SIG-M5 treated with dmso at 0.1 percent for 504 hours (cell line): ENCODE data around the gene CHSY1.

Experiments
- DNase-seq: peaks from one replicate; lab custom pipeline; 2025; ENCODE audit not compliant: unreplicated experiment; lab: John Stamatoyannopoulos, UW

Gene CHSY1

GRCh38 chr15:101211897-101212296 is 40.0 kb downstream of the CHSY1 start:
- no peak for DNase-seq

GRCh38 chr15:101210466-101210865 is 41.4 kb downstream of the CHSY1 start:
- peak; percentile 29 for DNase-seq

GRCh38 chr15:101210058-101210457 is 41.8 kb downstream of the CHSY1 start:
- DNase-seq = no peak

- DNase-seq = no peak
Measured at GRCh38 chr15:101209285-101209845, 42.5 kb downstream of the CHSY1 start.

- peak; percentile 96 for DNase-seq
Measured at GRCh38 chr15:101207867-101208288, 44.0 kb downstream of the CHSY1 start.

- DNase-seq = no peak
Measured at GRCh38 chr15:101206176-101206591, 45.7 kb downstream of the CHSY1 start.

- peak; percentile 38 for DNase-seq
Measured at GRCh38 chr15:101204739-101205535, 46.9 kb downstream of the CHSY1 start.

- no peak for DNase-seq
Measured at GRCh38 chr15:101203607-101204189, 48.1 kb downstream of the CHSY1 start.

GRCh38 chr15:101203029-101203573 is 48.7 kb downstream of the CHSY1 start:
- no peak for DNase-seq

- peak; percentile 83 for DNase-seq
Measured at GRCh38 chr15:101201411-101202174, 50.3 kb downstream of the CHSY1 start.

- DNase-seq = no peak
Measured at GRCh38 chr15:101200181-101200580, 51.7 kb downstream of the CHSY1 start.

GRCh38 chr15:101198800-101199199 is 53.0 kb downstream of the CHSY1 start:
- no peak for DNase-seq

GRCh38 chr15:101198031-101198575 is 53.7 kb downstream of the CHSY1 start:
- no peak for DNase-seq

GRCh38 chr15:101194546-101195125 is 57.2 kb downstream of the CHSY1 start:
- DNase-seq = no peak

GRCh38 chr15:101193806-101194545 is 57.9 kb downstream of the CHSY1 start:
- DNase-seq = peak; percentile 13

- DNase-seq = no peak
Measured at GRCh38 chr15:101193120-101193644, 58.7 kb downstream of the CHSY1 start.

GRCh38 chr15:101192081-101192480 is 59.8 kb downstream of the CHSY1 start:
- DNase-seq = no peak

- DNase-seq = no peak
Measured at GRCh38 chr15:101191242-101191641, 60.6 kb downstream of the CHSY1 start.

- DNase-seq = no peak
Measured at GRCh38 chr15:101190092-101190595, 61.7 kb downstream of the CHSY1 start.
